ENCODE results near the gene MAOA. TPM values are rescaled to one million over a fixed set of nuclear protein-coding genes. Genes with fewer than 3 reads are reported as not detected.

Gene MAOA
- total and polyA plus RNA-seq, 2 donors (not counting 3 experiments of a cell fraction or from before 2014, with no cell fraction given) = 12.6 to 23.5 TPM

- BruUV-seq (replicated peaks) = no TSS peak
- dilution Hi-C loops (cut with MboI; ENCODE audit: extremely low pct_ligation_motif_present, low sequenced_read_pairs) = no loop called here
These were observed 78.3 kb downstream of the MAOA start for GRCh38 chrX:43734444-43734843.

More at GRCh38 chrX:43734444-43734843, 78.3 kb downstream of the MAOA start:
- DNase-seq (ENCODE audit: low read depth, low spot score) (no peak), FAIRE-seq (no peak)
- no peak for TF ChIP-seq FOS (IDR thresholded peaks at IDR 0.05; ENCODE audit: borderline replicate concordance, insufficient read depth, low read length)
- no peak for TF ChIP-seq EZH2 (IDR thresholded peaks at IDR 0.05; ENCODE audit: borderline replicate concordance, low read depth, low read length, severe bottlenecking)
- no peak for TF ChIP-seq MAX (IDR thresholded peaks at IDR 0.05; ENCODE audit: insufficient read depth, insufficient read length)
- no peak for TF ChIP-seq POLR2A (IDR thresholded peaks at IDR 0.05; ENCODE audit: low read depth, low read length)
- TF ChIP-seq CTCF (IDR thresholded peaks at IDR 0.05; ENCODE audit: extremely low read depth in 1 of 2, insufficient read depth in 1 of 2, low read depth in 1 of 2, low read length in 2 of 2) = no peak
- no peak for TF ChIP-seq JUN (IDR thresholded peaks at IDR 0.05; ENCODE audit: borderline replicate concordance, insufficient read depth, insufficient read length, low read depth)
- no peak for TF ChIP-seq POLR2AphosphoS5 (IDR thresholded peaks at IDR 0.05; ENCODE audit: insufficient read depth, low read depth, low read length)
- no peak for TF ChIP-seq GATA2 (IDR thresholded peaks at IDR 0.05; ENCODE audit: insufficient read depth, insufficient read length, low read depth, low read length)
- no peak for TF ChIP-seq MYC (IDR thresholded peaks at IDR 0.05; ENCODE audit: low read depth, low read length)
- intact Hi-C loops (cut with micrococcal nuclease) = no loop called here
- no peak overlapping the region for H2AFZ ChIP-seq (ENCODE audit: low read depth, low read length)
- H3K27me3 ChIP-seq (ENCODE audit: control insufficient read depth in 2 of 2, insufficient read depth in 2 of 2, low read length in 2 of 2) = no peaks in the 10 kb centered on the region
- no peaks in the 10 kb centered on the region for H3K9me3 ChIP-seq (replicated peaks; ENCODE audit: control insufficient read depth, insufficient read depth, low read length)
- no peaks in the 10 kb centered on the region for H3K4me1 ChIP-seq (ENCODE audit: control insufficient read depth, extremely low read depth, insufficient read depth, low read length)
- H3K9ac ChIP-seq (replicated peaks; ENCODE audit: extremely low read depth, insufficient read depth, low read length) = no peak overlapping the region
- H4K20me1 ChIP-seq (replicated peaks; ENCODE audit: control insufficient read depth, extremely low read depth, insufficient read depth, low read length) = no peaks in the 10 kb centered on the region
- H3K4me3 ChIP-seq (replicated peaks in 1 of 3; ENCODE audit: insufficient read depth in 1 of 3, low read depth in 1 of 3, low read length in 3 of 3) = no peak overlapping the region
- no peak overlapping the region for H3K27ac ChIP-seq (ENCODE audit: insufficient read depth, low read depth, low read length)
- H3K4me2 ChIP-seq (ENCODE audit: insufficient read depth, low read length) = no peak overlapping the region
- H3K9me1 ChIP-seq (replicated peaks; ENCODE audit: control insufficient read depth, extremely low read depth, insufficient read depth, low read length) = no peaks in the 10 kb centered on the region
- CTCF ChIA-PET = no interaction called here
- H3K79me2 ChIP-seq (ENCODE audit: control insufficient read depth, insufficient read depth, low read length) = no peaks in the 10 kb centered on the region
- POLR2A ChIA-PET = no interaction called here
- no peaks in the 10 kb centered on the region for H3K36me3 ChIP-seq (ENCODE audit: control insufficient read depth in 2 of 2, extremely low read depth in 1 of 2, insufficient read depth in 2 of 2, low read length in 2 of 2)
